ENCODE results near the gene SCG2.

SCG2 gene

DNA sequence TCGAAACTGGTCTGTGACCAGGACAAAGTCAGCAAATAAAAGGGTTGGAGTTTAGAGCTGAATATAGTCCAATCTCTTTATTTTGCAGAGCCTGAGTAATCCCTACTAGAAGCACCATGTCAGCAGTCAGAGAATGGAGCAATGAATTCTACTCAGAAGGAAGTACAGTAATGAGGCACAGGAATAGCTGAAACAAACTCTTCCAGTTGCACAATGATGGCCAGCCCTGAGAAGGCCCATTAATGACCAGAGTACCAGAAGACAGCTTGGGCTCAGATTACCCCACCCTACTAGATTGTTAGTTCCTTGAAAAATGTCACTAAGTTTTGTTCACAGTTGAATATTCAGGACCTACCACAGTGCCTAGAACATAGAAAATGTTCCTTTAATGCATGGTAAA, 40.3 kb upstream of the SCG2 start:
- H3K79me2 ChIP-seq (ENCODE audit: control insufficient read depth, low read length) = no peaks in the 10 kb centered on the region
- TF ChIP-seq EZH2phosphoT487 (IDR thresholded peaks at IDR 0.05; ENCODE audit: borderline replicate concordance, low read length) = no peak
- TF ChIP-seq, protein P1, sequence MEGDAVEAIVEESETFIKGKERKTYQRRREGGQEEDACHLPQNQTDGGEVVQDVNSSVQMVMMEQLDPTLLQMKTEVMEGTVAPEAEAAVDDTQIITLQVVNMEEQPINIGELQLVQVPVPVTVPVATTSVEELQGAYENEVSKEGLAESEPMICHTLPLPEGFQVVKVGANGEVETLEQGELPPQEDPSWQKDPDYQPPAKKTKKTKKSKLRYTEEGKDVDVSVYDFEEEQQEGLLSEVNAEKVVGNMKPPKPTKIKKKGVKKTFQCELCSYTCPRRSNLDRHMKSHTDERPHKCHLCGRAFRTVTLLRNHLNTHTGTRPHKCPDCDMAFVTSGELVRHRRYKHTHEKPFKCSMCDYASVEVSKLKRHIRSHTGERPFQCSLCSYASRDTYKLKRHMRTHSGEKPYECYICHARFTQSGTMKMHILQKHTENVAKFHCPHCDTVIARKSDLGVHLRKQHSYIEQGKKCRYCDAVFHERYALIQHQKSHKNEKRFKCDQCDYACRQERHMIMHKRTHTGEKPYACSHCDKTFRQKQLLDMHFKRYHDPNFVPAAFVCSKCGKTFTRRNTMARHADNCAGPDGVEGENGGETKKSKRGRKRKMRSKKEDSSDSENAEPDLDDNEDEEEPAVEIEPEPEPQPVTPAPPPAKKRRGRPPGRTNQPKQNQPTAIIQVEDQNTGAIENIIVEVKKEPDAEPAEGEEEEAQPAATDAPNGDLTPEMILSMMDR (IDR thresholded peaks at IDR 0.05; ENCODE audit: low read depth, low read length, poor library complexity, severe bottlenecking) = no peak
- no peaks in the 10 kb centered on the region for H3K9me3 ChIP-seq (ENCODE audit: control insufficient read depth, insufficient read depth, low read length)
- no peaks in the 10 kb centered on the region for H3F3A ChIP-seq (ENCODE audit: control insufficient read depth, insufficient read depth)
- no peak overlapping the region for H3K27ac ChIP-seq (ENCODE audit: low read depth, low read length)
- H3K4me2 ChIP-seq (ENCODE audit: low read length) = no peak overlapping the region
- H3K27me3 ChIP-seq (ENCODE audit: control insufficient read depth, low read length) = no peaks in the 10 kb centered on the region; the same call in 1 of the 2 replicates
- H3K36me3 ChIP-seq (ENCODE audit: control insufficient read depth, low read length) = no peaks in the 10 kb centered on the region
- no peak overlapping the region for H3K4me3 ChIP-seq (ENCODE audit: low read length)
- H3K9me2 ChIP-seq (replicated peaks; ENCODE audit: control insufficient read depth, low read length) = no peaks in the 10 kb centered on the region
- no peaks in the 10 kb centered on the region for H4K20me1 ChIP-seq (ENCODE audit: control insufficient read depth, insufficient read depth, low read depth, low read length)
- no peaks in the 10 kb centered on the region for H3K4me1 ChIP-seq (ENCODE audit: control insufficient read depth, low read length)

DNA sequence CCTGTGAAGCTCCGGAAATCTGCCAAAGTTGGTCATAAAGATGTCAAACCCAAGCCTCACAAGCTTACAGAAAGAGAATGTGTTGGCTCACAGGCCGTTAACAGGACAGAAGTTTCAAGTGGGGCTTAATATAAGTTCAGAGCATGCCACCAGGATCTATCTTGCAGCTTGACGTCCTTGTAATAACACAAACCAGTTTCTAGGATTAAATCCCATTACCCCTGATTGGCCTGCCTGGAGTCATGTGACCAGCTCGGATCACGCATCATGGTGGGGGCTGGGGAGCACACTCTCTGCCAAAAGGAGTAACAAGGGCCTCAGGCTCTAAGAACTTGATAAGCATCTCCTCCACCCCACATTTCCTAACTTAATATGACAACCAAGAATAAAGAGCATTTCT, 38.9 kb upstream of the SCG2 start:
- no peak for TF ChIP-seq EZH2phosphoT487 (IDR thresholded peaks at IDR 0.05; ENCODE audit: borderline replicate concordance, low read length)
- TF ChIP-seq, protein P1 (IDR thresholded peaks at IDR 0.05; ENCODE audit: low read depth, low read length, poor library complexity, severe bottlenecking) = no peak
- Histone ChIP-seq H3K27me3 (ENCODE audit: control insufficient read depth, low read length) (no peaks in the 10 kb centered on the region; the same call in 1 of the 2 replicates), H3K4me2 (ENCODE audit: low read length) (no peak overlapping the region), H4K20me1 (ENCODE audit: control insufficient read depth, insufficient read depth, low read depth, low read length) (no peaks in the 10 kb centered on the region), H3K9me3 (ENCODE audit: control insufficient read depth, insufficient read depth, low read length) (no peaks in the 10 kb centered on the region), H3K4me1 (ENCODE audit: control insufficient read depth, low read length) (no peaks in the 10 kb centered on the region), H3K4me3 (ENCODE audit: low read length) (no peak overlapping the region), H3K36me3 (ENCODE audit: control insufficient read depth, low read length) (no peaks in the 10 kb centered on the region), H3K79me2 (ENCODE audit: control insufficient read depth, low read length) (no peaks in the 10 kb centered on the region), H3F3A (ENCODE audit: control insufficient read depth, insufficient read depth) (no peaks in the 10 kb centered on the region), H3K9me2 (replicated peaks; ENCODE audit: control insufficient read depth, low read length) (no peaks in the 10 kb centered on the region), H3K27ac (ENCODE audit: low read depth, low read length) (no peak overlapping the region)

DNA sequence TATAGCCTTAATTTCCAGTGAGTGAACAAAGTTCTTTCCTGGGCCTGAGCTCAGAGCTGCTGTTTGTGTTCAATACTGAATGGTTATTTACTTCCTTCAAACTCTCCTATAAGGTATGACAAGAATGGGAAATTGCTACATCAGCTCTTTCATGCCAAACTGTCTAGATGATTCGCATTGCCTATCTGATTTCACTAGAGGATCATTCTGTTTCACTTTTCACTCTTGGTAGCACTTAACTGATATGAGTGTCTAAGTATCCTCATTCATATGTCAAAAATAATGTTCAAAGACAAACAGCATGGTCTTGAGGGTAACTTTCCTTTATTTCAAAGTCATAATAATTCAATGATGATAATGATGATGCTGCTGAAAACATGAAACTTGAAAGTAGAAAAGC, 32.9 kb upstream of the SCG2 start:
- H4K20me1 ChIP-seq (ENCODE audit: control insufficient read depth, insufficient read depth, low read depth, low read length) = no peaks in the 10 kb centered on the region
- no peaks in the 10 kb centered on the region for H3K9me3 ChIP-seq (ENCODE audit: control insufficient read depth, insufficient read depth, low read length)
- H3K36me3 ChIP-seq (ENCODE audit: control insufficient read depth, low read length) = no peaks in the 10 kb centered on the region
- no peaks in the 10 kb centered on the region for H3K27me3 ChIP-seq (ENCODE audit: control insufficient read depth, low read length)
- no peak overlapping the region for H3K27ac ChIP-seq (ENCODE audit: low read depth, low read length)
- no peaks in the 10 kb centered on the region for H3F3A ChIP-seq (ENCODE audit: control insufficient read depth, insufficient read depth)
- H3K4me2 ChIP-seq (ENCODE audit: low read length) = no peak overlapping the region
- TF ChIP-seq, protein P1 (IDR thresholded peaks at IDR 0.05; ENCODE audit: low read depth, low read length, poor library complexity, severe bottlenecking) = no peak
- TF ChIP-seq EZH2phosphoT487 (IDR thresholded peaks at IDR 0.05; ENCODE audit: borderline replicate concordance, low read length) = no peak
- H3K4me3 ChIP-seq (ENCODE audit: low read length) = no peak overlapping the region
- H3K4me1 ChIP-seq (ENCODE audit: control insufficient read depth, low read length) = no peaks in the 10 kb centered on the region
- no peaks in the 10 kb centered on the region for H3K79me2 ChIP-seq (ENCODE audit: control insufficient read depth, low read length)
- H3K9me2 ChIP-seq (replicated peaks; ENCODE audit: control insufficient read depth, low read length) = no peaks in the 10 kb centered on the region

DNA sequence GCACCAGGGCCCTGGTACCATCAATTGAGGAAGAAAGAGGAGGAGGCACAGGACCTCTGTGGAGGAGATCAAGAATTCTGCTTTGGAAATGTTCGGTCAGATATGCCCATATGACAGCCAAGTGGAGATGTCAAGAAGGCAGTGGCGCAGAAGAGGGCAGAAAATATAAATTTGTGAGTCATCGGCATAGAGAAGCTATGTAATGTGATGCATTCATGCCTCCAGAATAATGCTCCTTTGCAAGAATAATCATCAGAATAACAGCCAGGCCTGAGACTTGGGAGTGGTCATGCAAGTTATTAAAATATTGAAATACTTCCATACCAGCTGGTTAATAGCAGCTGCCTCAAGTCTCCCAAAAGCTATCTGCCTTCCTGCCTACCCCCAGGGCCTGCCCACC, 32.1 kb upstream of the SCG2 start:
- no peaks in the 10 kb centered on the region for H3K36me3 ChIP-seq (ENCODE audit: control insufficient read depth, low read length)
- no peaks in the 10 kb centered on the region for H3K9me3 ChIP-seq (ENCODE audit: control insufficient read depth, insufficient read depth, low read length)
- H3K9me2 ChIP-seq (replicated peaks; ENCODE audit: control insufficient read depth, low read length) = no peaks in the 10 kb centered on the region
- no peak overlapping the region for H3K27ac ChIP-seq (ENCODE audit: low read depth, low read length)
- no peaks in the 10 kb centered on the region for H3K27me3 ChIP-seq (ENCODE audit: control insufficient read depth, low read length)
- H4K20me1 ChIP-seq (ENCODE audit: control insufficient read depth, insufficient read depth, low read depth, low read length) = no peaks in the 10 kb centered on the region
- H3K4me3 ChIP-seq (ENCODE audit: low read length) = no peak overlapping the region
- TF ChIP-seq EZH2phosphoT487 (IDR thresholded peaks at IDR 0.05; ENCODE audit: borderline replicate concordance, low read length) = no peak
- TF ChIP-seq, protein P1 (IDR thresholded peaks at IDR 0.05; ENCODE audit: low read depth, low read length, poor library complexity, severe bottlenecking) = no peak
- H3K79me2 ChIP-seq (ENCODE audit: control insufficient read depth, low read length) = no peaks in the 10 kb centered on the region
- no peaks in the 10 kb centered on the region for H3K4me1 ChIP-seq (ENCODE audit: control insufficient read depth, low read length)
- no peak overlapping the region for H3K4me2 ChIP-seq (ENCODE audit: low read length)
- H3F3A ChIP-seq (ENCODE audit: control insufficient read depth, insufficient read depth) = no peaks in the 10 kb centered on the region
